Bronchial epithelial cell (primary cell): ENCODE results near the gene CSRP1. TPM values are rescaled to one million over a fixed set of nuclear protein-coding genes. Genes with fewer than 3 reads are reported as not detected.
A peak's percentile ranks its signal among the peaks of the same experiment; 100 is the strongest.
"Not testable (repeated sequence)": the region's sequence is repeated elsewhere in the genome, so short reads cannot be mapped to it uniquely, and the experiment has no call there.

ENCODE experiments used
- DNase-seq: peaks from one replicate; pipeline ENCODE4 v3.0.0-alpha.2; 2010; ENCODE audit warnings: low read depth
- FAIRE-seq: peaks from 2 replicates; lab custom pipeline; 2011; peaks lifted over from hg19 to GRCh38; lab: Jason Lieb, UNC
- H3K27me3 ChIP-seq: 2 replicates; pipeline ENCODE4 v1.5.1; 2011; ENCODE audit warnings: low read length; ENCODE audit not compliant: control insufficient read depth, insufficient read depth
- H3K36me3 ChIP-seq: 2 replicates; pipeline ENCODE4 v1.5.1; 2011; ENCODE audit warnings: low read length; ENCODE audit not compliant: control insufficient read depth, insufficient read depth
- H3K4me3 ChIP-seq: 2 replicates; pipeline ENCODE4 v1.5.1; 2011; ENCODE audit warnings: mild to moderate bottlenecking, low read depth, low read length, control low read depth
- CTCF ChIP-seq: IDR thresholded peaks from 2 replicates; pipeline ENCODE4 v1.5.1; 2011; ENCODE audit warnings: mild to moderate bottlenecking, moderate library complexity, low read length, control low read depth, inconsistent platforms; ENCODE audit not compliant: insufficient read depth, severe bottlenecking
- total RNA-seq: library from RNA; depleted of rRNA; stranded (reverse); fragments of >200 nt; gene quantifications from 2 replicates; pipeline ENCODE4 v1.2.1, GENCODE V29; 2014

CSRP1 gene
- total RNA-seq, 1 donor from 2014 or later, result 257 TPM

GRCh38 chr1:201482755-201483154, 24.2 kb downstream of the CSRP1 start:
- Histone ChIP-seq H3K27me3 (no peaks in the 10 kb centered on the region), H3K4me3 (no peak overlapping the region), H3K36me3 (peaks cover 15% of the 10 kb centered on the region)
- no peak for DNase-seq
- no peak for TF ChIP-seq CTCF
- no peak for FAIRE-seq

GRCh38 chr1:201481761-201482493, 25.0 kb downstream of the CSRP1 start:
- TF ChIP-seq CTCF, result peak; percentile 91
- DNase-seq (peak; percentile 66), FAIRE-seq (no peak)
- H3K27me3 ChIP-seq, result no peaks in the 10 kb centered on the region
- peaks cover 13% of the 10 kb centered on the region for H3K36me3 ChIP-seq
- H3K4me3 ChIP-seq, result peak overlapping the region; percentile 22

- DNase-seq, result no peak
- H3K27me3 ChIP-seq, result no peaks in the 10 kb centered on the region
- TF ChIP-seq CTCF, result no peak
- FAIRE-seq, result no peak
- H3K36me3 ChIP-seq, result peaks cover 9% of the 10 kb centered on the region
- peak overlapping the region; percentile 12 for H3K4me3 ChIP-seq
Observed at GRCh38 chr1:201481004-201481380, 25.9 kb downstream of the CSRP1 start.

GRCh38 chr1:201480231-201481003, 26.5 kb downstream of the CSRP1 start:
- H3K27me3 ChIP-seq, result no peaks in the 10 kb centered on the region
- FAIRE-seq, result no peak
- no peak for TF ChIP-seq CTCF
- peaks cover 6% of the 10 kb centered on the region for H3K36me3 ChIP-seq
- peak overlapping the region; percentile 12 for H3K4me3 ChIP-seq
- peak; percentile 91 for DNase-seq

GRCh38 chr1:201479201-201479730, 27.7 kb downstream of the CSRP1 start:
- TF ChIP-seq CTCF, result no peak
- FAIRE-seq (no peak), DNase-seq (no peak)
- Histone ChIP-seq H3K36me3 (no peaks in the 10 kb centered on the region), H3K4me3 (no peak overlapping the region), H3K27me3 (no peaks in the 10 kb centered on the region)

GRCh38 chr1:201478666-201479065, 28.3 kb downstream of the CSRP1 start:
- H3K27me3 ChIP-seq, FAIRE-seq, DNase-seq, H3K36me3 ChIP-seq, H3K4me3 ChIP-seq: not testable (repeated sequence)
